Heart right ventricle (tissue), 16 donors: Measurements from ENCODE around the gene ATXN7L1. TPM values are rescaled to one million over a fixed set of nuclear protein-coding genes. Genes with fewer than 3 reads are reported as not detected.

Experiments
- ATAC-seq, 8 donors: fragments of 200-7000 bp; cut with Tn5 transposase; one replicate each; pipeline ENCODE4 v1.9.1; 2020; ENCODE audit warnings: mild to moderate bottlenecking in 8 of 8, moderate library complexity in 8 of 8, moderate number of reproducible peaks in 1 of 8
- DNase-seq, 2 donors: peaks; one replicate each; pipeline ENCODE4 v3.0.0-alpha.2; 2020
- H3K27ac ChIP-seq, 10 donors: fragments of 200-600 bp; sonication (generic) in 2 of 10; one replicate each; pipeline versions ENCODE4 v1.5.0 to v1.8.0; 2020 to 2022; ENCODE audit warnings: mild to moderate bottlenecking in 3 of 10
- H3K27me3 ChIP-seq, 7 donors: fragments of 200-600 bp; one replicate each; pipeline ENCODE4 v1.8.0; 2021 to 2022; ENCODE audit warnings: mild to moderate bottlenecking in 2 of 7
- H3K36me3 ChIP-seq, 9 donors: fragments of 200-600 bp; sonication (generic) in 1 of 9; one replicate each; pipeline versions ENCODE4 v1.5.0 to v1.8.0; 2020 to 2022; ENCODE audit warnings: mild to moderate bottlenecking in 2 of 9
- H3K4me1 ChIP-seq, 9 donors: fragments of 200-600 bp; sonication (generic) in 1 of 9; one replicate each; pipeline versions ENCODE4 v1.5.0 to v1.8.0; 2020 to 2022; ENCODE audit warnings: mild to moderate bottlenecking in 4 of 9
- H3K4me3 ChIP-seq, 10 donors: fragments of 200-600 bp; sonication (generic) in 2 of 10; one replicate each; pipeline versions ENCODE4 v1.5.0 to v1.8.0; 2020 to 2022; ENCODE audit warnings: mild to moderate bottlenecking in 7 of 10, moderate library complexity in 2 of 10
- H3K9me3 ChIP-seq, 11 donors: fragments of 200-600 bp in 10 of 11; sonication (generic) in 2 of 11; one replicate each; pipeline versions ENCODE4 v1.5.0 to v1.8.0; 2013 to 2022; ENCODE audit warnings: mild to moderate bottlenecking in 2 of 11, control low read depth in 1 of 11, moderate library complexity in 1 of 11
- WGBS, 2 donors: extraction: QIAGEN DNeasy Blood & Tissue Kit; methylation state at CpG; one replicate each; pipeline ENCODE4 v1.1.7; 2013; ENCODE audit warnings: inconsistent platforms in 1 of 2; 5-methylcytosine and 5-hydroxymethylcytosine counted together
- intact Hi-C, 10 donors: fragments of 100-400 bp; cut with DNase I; formaldehyde crosslinking; loops; one replicate each; pipeline versions ENCODE4 v1.11.1 to v1.14.2; 2022
- polyA plus RNA-seq, 2 donors: library from polyadenylated mRNA; stranded (reverse); fragments of 200-250 nt; gene quantifications; one replicate each; pipeline ENCODE4 v1.2.3, GENCODE V29; 2013
- total RNA-seq, 10 donors: library from RNA; stranded (reverse); fragmentation: NEBNext Ultra II Directional in 3 of 10; extraction: Animal tissue kit (Norgen Biotek cat#: 25700) in 3 of 10; gene quantifications; one replicate each; pipeline versions ENCODE4 v1.2.1 to v1.2.4, GENCODE V29; 2021 to 2023
- TF ChIP-seq, protein P1 (sequence below), 9 donors: fragments of 200-600 bp; sonication (generic) in 2 of 9; IDR thresholded peaks; one replicate each; pipeline versions ENCODE4 v1.5.0 to v1.8.0; 2021 to 2022; ENCODE audit warnings: antibody characterized with exemption in 9 of 9, mild to moderate bottlenecking in 5 of 9, moderate library complexity in 1 of 9
- donor health status: Arrhythmogenic right ventricular cardiomyopathy.
- donor health status: ischemic (EF 13 %, LVEDD 7.1; RV severe dilation, severe dysfunction).
- donor health status: healthy with polysubstance abuse.
- donor health status: DM: no; HTN: yes; CAD: no.
- donor health status: DM: no; HTN: no; CAD: no.
- donor health status: ischemic (EF 25% LVEDD 6.9; RV normal size, moderate dysfunction).
- donor health status: ischemic (EF 25% LVEDD 5.7; RV mildly dilated, moderate dysfunction).
- donor health status: healthy.
- donor health status: DM: yes; HTN: yes; CAD: no.
- donor health status: Ischemic cardiomyopathy.
- donor health status: ischemic (EF 35%, LVEDD 5.7; RV mildly dilated, moderate dysfunction).
- donor health status: nonischemic (EF 11% LVEDD 7.7; RV severe dilation, severe dysfunction).
- donor health status: DM: yes; HTN: yes; CAD: no.
- donor health status: PGD.
- donor health status: ischemic (EF 29% LVEDD 5.4; RV normal size, mild dysfunction).
- donor health status: nonischemic (EF 23%, LVEDD 6.1; RV moderate dilation, normal function).

Gene ATXN7L1
- total and polyA plus RNA-seq, 12 donors, result 1.7 to 7.2 (median 5.4) TPM

GRCh38 chr7:105866102-105866801 lies 10.1 kb downstream of the ATXN7L1 start:
- Histone ChIP-seq H3K36me3 (peaks cover 0 to 19% (median 0%) of the 10 kb centered on the region in 9 donors), H3K4me1 (no peaks in the 10 kb centered on the region), H3K27me3 (no peaks in the 10 kb centered on the region), H3K4me3 (no peak overlapping the region), H3K9me3 (no peaks in the 10 kb centered on the region), H3K27ac (no peak overlapping the region)
- ATAC-seq, result no peak
- WGBS, 2 donors, result 80 to 85% methylated on average over 10 of the region's 10 CpGs
- intact Hi-C loops, result no loop called here
- no peak for DNase-seq
- TF ChIP-seq, protein P1, sequence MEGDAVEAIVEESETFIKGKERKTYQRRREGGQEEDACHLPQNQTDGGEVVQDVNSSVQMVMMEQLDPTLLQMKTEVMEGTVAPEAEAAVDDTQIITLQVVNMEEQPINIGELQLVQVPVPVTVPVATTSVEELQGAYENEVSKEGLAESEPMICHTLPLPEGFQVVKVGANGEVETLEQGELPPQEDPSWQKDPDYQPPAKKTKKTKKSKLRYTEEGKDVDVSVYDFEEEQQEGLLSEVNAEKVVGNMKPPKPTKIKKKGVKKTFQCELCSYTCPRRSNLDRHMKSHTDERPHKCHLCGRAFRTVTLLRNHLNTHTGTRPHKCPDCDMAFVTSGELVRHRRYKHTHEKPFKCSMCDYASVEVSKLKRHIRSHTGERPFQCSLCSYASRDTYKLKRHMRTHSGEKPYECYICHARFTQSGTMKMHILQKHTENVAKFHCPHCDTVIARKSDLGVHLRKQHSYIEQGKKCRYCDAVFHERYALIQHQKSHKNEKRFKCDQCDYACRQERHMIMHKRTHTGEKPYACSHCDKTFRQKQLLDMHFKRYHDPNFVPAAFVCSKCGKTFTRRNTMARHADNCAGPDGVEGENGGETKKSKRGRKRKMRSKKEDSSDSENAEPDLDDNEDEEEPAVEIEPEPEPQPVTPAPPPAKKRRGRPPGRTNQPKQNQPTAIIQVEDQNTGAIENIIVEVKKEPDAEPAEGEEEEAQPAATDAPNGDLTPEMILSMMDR (IDR thresholded peaks at IDR 0.05), result no peak

- Histone ChIP-seq H3K9me3 (no peaks in the 10 kb centered on the region), H3K27me3 (no peaks in the 10 kb centered on the region), H3K4me3 (no peak overlapping the region), H3K27ac (no peak overlapping the region), H3K4me1 (no peaks in the 10 kb centered on the region), H3K36me3 (peaks cover 0 to 19% (median 0%) of the 10 kb centered on the region in 9 donors)
- TF ChIP-seq, protein P1 (IDR thresholded peaks at IDR 0.05), result no peak
- DNase-seq (no peak), ATAC-seq (no peak)
- 93 to 95% methylated on average over 2 of the region's 2 CpGs for WGBS, 2 donors
- intact Hi-C loops, result no loop called here
Observed at GRCh38 chr7:105863876-105864275, 12.5 kb downstream of the ATXN7L1 start.

DNA sequence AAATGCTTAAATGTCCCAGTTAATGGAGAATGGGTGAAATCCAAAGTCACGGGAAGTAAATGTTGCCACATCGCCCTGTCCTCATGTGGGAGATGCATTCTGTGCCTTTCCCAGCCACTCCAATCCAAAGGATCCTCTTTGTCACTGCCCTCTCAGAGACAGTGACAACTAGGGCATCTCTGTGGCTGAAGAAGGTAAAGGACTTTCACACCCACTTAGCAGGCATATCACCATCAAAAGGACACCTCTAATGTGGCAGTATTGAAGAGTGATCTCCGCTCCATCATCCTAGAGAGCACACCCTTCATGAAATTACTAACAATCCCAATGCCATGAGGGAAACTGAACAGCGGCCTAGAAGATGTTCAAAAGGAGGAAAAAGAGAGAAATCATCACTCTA lies 13.6 kb downstream of the ATXN7L1 start:
- no peak for DNase-seq
- intact Hi-C loops, result no loop called here
- Histone ChIP-seq H3K4me3 (no peak overlapping the region), H3K27ac (no peak overlapping the region), H3K4me1 (no peaks in the 10 kb centered on the region), H3K9me3 (no peaks in the 10 kb centered on the region), H3K27me3 (no peaks in the 10 kb centered on the region), H3K36me3 (peaks cover 0 to 18% (median 0%) of the 10 kb centered on the region in 9 donors)
- no peak for ATAC-seq
- TF ChIP-seq, protein P1 (IDR thresholded peaks at IDR 0.05), result no peak
- 94 to 97% methylated on average over 4 of the region's 4 CpGs for WGBS, 2 donors

DNA sequence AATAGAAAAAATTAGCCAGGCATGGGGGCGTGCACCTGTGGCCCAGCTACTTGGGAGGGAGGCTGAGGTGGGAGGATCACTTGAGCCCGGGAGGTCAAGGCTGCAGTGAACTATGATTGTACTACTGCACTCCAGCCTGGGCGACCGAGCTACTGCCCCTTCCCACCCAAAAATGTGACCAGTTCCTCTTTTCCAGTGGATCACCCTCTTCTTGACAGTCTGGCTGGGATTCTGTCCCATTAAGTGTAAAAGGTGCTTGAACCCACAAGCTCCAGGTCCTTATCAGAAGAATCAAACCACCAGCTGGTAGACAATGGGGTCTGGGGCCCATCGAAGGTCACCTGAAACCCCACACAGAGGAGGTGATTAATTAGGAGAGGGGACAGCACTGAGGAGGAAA lies 14.1 kb downstream of the ATXN7L1 start:
- H3K36me3 ChIP-seq, result peaks cover 0 to 14% (median 0%) of the 10 kb centered on the region in 9 donors
- H3K9me3 ChIP-seq, result no peaks in the 10 kb centered on the region
- no peak overlapping the region for H3K4me3 ChIP-seq
- H3K27ac ChIP-seq, result no peak overlapping the region
- intact Hi-C loops, result no loop called here
- H3K27me3 ChIP-seq, result no peaks in the 10 kb centered on the region
- H3K4me1 ChIP-seq, result peaks cover 0 to 2% (median 0%) of the 10 kb centered on the region in 9 donors
- no peak for DNase-seq
- WGBS, 2 donors, result 89 to 90% methylated on average over 5 of the region's 5 CpGs
- TF ChIP-seq, protein P1 (IDR thresholded peaks at IDR 0.05), result no peak
- no peak for ATAC-seq
